PFSK-1 (cell line): ENCODE results near the gene RHOH.

Experiments used
- FOXP2 ChIP-seq: optimal IDR thresholded peaks from 2 replicates; pipeline ENCODE3; 2011; ENCODE audit warnings: borderline replicate concordance, control low read depth, inconsistent platforms; ENCODE audit not compliant: insufficient read depth; ENCODE audit errors: extremely low read length, extremely low read depth
- POLR2AphosphoS5 ChIP-seq: IDR thresholded peaks from 2 replicates; pipeline ENCODE4 v1.6.1; 2012; ENCODE audit warnings: low read depth, mild to moderate bottlenecking, control low read depth, low read length, moderate library complexity
- REST ChIP-seq, 2 experiments: IDR thresholded peaks; 2 replicates each; pipeline versions ENCODE4 v1.6.1 to v1.8.0; 2011 to 2012; ENCODE audit warnings: low read depth in 2 of 2, low read length in 2 of 2, control low read depth in 1 of 2, inconsistent platforms in 1 of 2, mild to moderate bottlenecking in 1 of 2, moderate library complexity in 1 of 2; ENCODE audit not compliant: insufficient read depth in 1 of 2
- SIN3A ChIP-seq: IDR thresholded peaks from 2 replicates; pipeline ENCODE4 v1.6.1; 2012; ENCODE audit warnings: mild to moderate bottlenecking, low read length, moderate library complexity, borderline replicate concordance; ENCODE audit not compliant: insufficient read depth
- TAF1 ChIP-seq: IDR thresholded peaks from 2 replicates; pipeline ENCODE4 v1.6.1; 2012; ENCODE audit warnings: low read length, control low read depth, borderline replicate concordance; ENCODE audit not compliant: insufficient read depth

The RHOH gene

GRCh38 chr4:40200875-40201801, 4.3 kb downstream of the RHOH start:
- TF ChIP-seq TAF1 (no peak), SIN3A (no peak), POLR2AphosphoS5 (no peak), FOXP2 (no peak), REST (IDR thresholded peaks at IDR 0.05; ENCODE audit: insufficient read depth in 1 of 2, low read depth in 2 of 2, low read length in 2 of 2) (no peak)

GRCh38 chr4:40201898-40202297, 5.1 kb downstream of the RHOH start:
- TF ChIP-seq SIN3A (no peak), TAF1 (no peak), FOXP2 (no peak), POLR2AphosphoS5 (no peak), REST (IDR thresholded peaks at IDR 0.05; ENCODE audit: insufficient read depth in 1 of 2, low read depth in 2 of 2, low read length in 2 of 2) (no peak)

- no peak for TF ChIP-seq TAF1
- no peak for TF ChIP-seq POLR2AphosphoS5
Measured at GRCh38 chr4:40202474-40202873, 5.6 kb downstream of the RHOH start.

GRCh38 chr4:40204507-40205258, 7.9 kb downstream of the RHOH start:
- TF ChIP-seq SIN3A, result no peak
- no peak for TF ChIP-seq REST (IDR thresholded peaks at IDR 0.05; ENCODE audit: insufficient read depth in 1 of 2, low read depth in 2 of 2, low read length in 2 of 2)
- no peak for TF ChIP-seq TAF1
- TF ChIP-seq FOXP2, result no peak
- no peak for TF ChIP-seq POLR2AphosphoS5

- no peak for TF ChIP-seq FOXP2
- TF ChIP-seq POLR2AphosphoS5, result no peak
- TF ChIP-seq REST (IDR thresholded peaks at IDR 0.05; ENCODE audit: insufficient read depth in 1 of 2, low read depth in 2 of 2, low read length in 2 of 2), result no peak
- TF ChIP-seq SIN3A, result no peak
- no peak for TF ChIP-seq TAF1
Measured at GRCh38 chr4:40205259-40206198, 8.7 kb downstream of the RHOH start.
